RCC 7860 (cell line): Measurements from ENCODE around the gene RYR2.

Source experiments
- DNase-seq: peaks from one replicate; pipeline ENCODE4 v3.0.0-alpha.2; 2015; ENCODE audit warnings: low spot score
- FAIRE-seq: peaks from 2 replicates; lab custom pipeline; 2012; peaks lifted over from hg19 to GRCh38; lab: Jason Lieb, UNC

The RYR2 gene

GRCh38 chr1:237183963-237184540 is 142.1 kb downstream of the RYR2 start:
- DNase-seq = no peak
- FAIRE-seq = no peak

GRCh38 chr1:237186675-237187074 is 144.7 kb downstream of the RYR2 start:
- DNase-seq (no peak), FAIRE-seq (no peak)

- DNase-seq = no peak
- FAIRE-seq = no peak
These were observed 145.9 kb downstream of the RYR2 start for GRCh38 chr1:237187842-237188241.

- no peak for FAIRE-seq
These were observed 149.4 kb downstream of the RYR2 start for GRCh38 chr1:237191403-237191802.

GRCh38 chr1:237197470-237198425 is 155.8 kb downstream of the RYR2 start:
- FAIRE-seq (no peak), DNase-seq (no peak)

More at GRCh38 chr1:237191403-237191802, 149.4 kb downstream of the RYR2 start:
- DNase-seq = no peak

GRCh38 chr1:237199026-237199425 is 157.0 kb downstream of the RYR2 start:
- FAIRE-seq = no peak
- DNase-seq = no peak

GRCh38 chr1:237201155-237201554 is 159.2 kb downstream of the RYR2 start:
- FAIRE-seq = no peak
- no peak for DNase-seq

- no peak for DNase-seq
- no peak for FAIRE-seq
These were observed 162.9 kb downstream of the RYR2 start for GRCh38 chr1:237204841-237205240.

- no peak for DNase-seq
- no peak for FAIRE-seq
These were observed 163.5 kb downstream of the RYR2 start for GRCh38 chr1:237205400-237206064.

- FAIRE-seq = no peak
- no peak for DNase-seq
These were observed 164.1 kb downstream of the RYR2 start for GRCh38 chr1:237206065-237206414.

GRCh38 chr1:237211031-237211430 is 169.0 kb downstream of the RYR2 start:
- DNase-seq (no peak), FAIRE-seq (no peak)

GRCh38 chr1:237211540-237211939 is 169.6 kb downstream of the RYR2 start:
- no peak for DNase-seq
- FAIRE-seq = no peak

- FAIRE-seq (no peak), DNase-seq (no peak)
These were observed 178.0 kb downstream of the RYR2 start for GRCh38 chr1:237219751-237220642.

- no peak for FAIRE-seq
- DNase-seq = no peak
These were observed 181.4 kb downstream of the RYR2 start for GRCh38 chr1:237223419-237223818.

- DNase-seq = no peak
- no peak for FAIRE-seq
These were observed 184.4 kb downstream of the RYR2 start for GRCh38 chr1:237226177-237226944.

GRCh38 chr1:237227476-237227875 is 185.5 kb downstream of the RYR2 start:
- DNase-seq = no peak
- no peak for FAIRE-seq

- FAIRE-seq = no peak
- no peak for DNase-seq
These were observed 186.4 kb downstream of the RYR2 start for GRCh38 chr1:237228421-237228820.

GRCh38 chr1:237229333-237229732 is 187.3 kb downstream of the RYR2 start:
- DNase-seq = no peak
- FAIRE-seq = no peak

- DNase-seq (no peak), FAIRE-seq (no peak)
These were observed 190.5 kb downstream of the RYR2 start for GRCh38 chr1:237232501-237232900.

- FAIRE-seq (no peak), DNase-seq (no peak)
These were observed 193.1 kb downstream of the RYR2 start for GRCh38 chr1:237235091-237235490.
